ENCODE data around the gene CIDEA. TPM values are rescaled to one million over a fixed set of nuclear protein-coding genes. Genes with fewer than 3 reads are reported as not detected.
"Not testable (repeated sequence)": the region's sequence is repeated elsewhere in the genome, so short reads cannot be mapped to it uniquely, and the experiment has no call there.

The CIDEA gene
- total RNA-seq, result not detected

- H3K27me3 Mint-ChIP-seq (ENCODE audit: low read depth), result peaks cover 75% of the 10 kb centered on the region
- no peak for DNase-seq
- peak within 1 kb of the TSS in 1 of 2 donors; percentile 47 for H3K4me3 Mint-ChIP-seq
- H3K4me1 Mint-ChIP-seq (ENCODE audit: low read depth), result no peaks in the 10 kb centered on the region
- H3K27ac Mint-ChIP-seq, result no peak within 1 kb of the TSS
- H3K9me3 Mint-ChIP-seq, result no peaks in the 10 kb centered on the region
- peak in 1 of 2 donors; percentile 7 for ATAC-seq (replicated peaks in 1 of 2)
- H3K36me3 Mint-ChIP-seq (ENCODE audit: insufficient read depth in 2 of 2), result no peaks in the 10 kb centered on the region
These were observed at the start of gene CIDEA for GRCh38 chr18:12254136-12254819. TSS of gene CIDEA (plus strand) at chr18:12254361. CDS start at chr18:12254384, 23 bp downstream.

GRCh38 chr18:12208296-12209153 is 45.6 kb upstream of the CIDEA start:
- not testable (repeated sequence) for H3K9me3 Mint-ChIP-seq; DNase-seq; H3K4me1 Mint-ChIP-seq (ENCODE audit: low read depth); H3K36me3 Mint-ChIP-seq (ENCODE audit: insufficient read depth in 2 of 2); H3K4me3 Mint-ChIP-seq; H3K27ac Mint-ChIP-seq; ATAC-seq (replicated peaks in 1 of 2); H3K27me3 Mint-ChIP-seq (ENCODE audit: low read depth)

- not testable (repeated sequence) for DNase-seq; ATAC-seq (replicated peaks in 1 of 2)
These were observed 41.9 kb upstream of the CIDEA start for GRCh38 chr18:12212308-12212707.

GRCh38 chr18:12214296-12215005 is 39.7 kb upstream of the CIDEA start:
- not testable (repeated sequence) for H3K4me3 Mint-ChIP-seq; H3K4me1 Mint-ChIP-seq (ENCODE audit: low read depth); H3K36me3 Mint-ChIP-seq (ENCODE audit: insufficient read depth in 2 of 2); H3K27ac Mint-ChIP-seq; H3K9me3 Mint-ChIP-seq
- ATAC-seq (replicated peaks in 1 of 2) (peak; percentile 84), DNase-seq (peak in 1 of 2 donors; percentile 2)
- peaks cover 26% of the 10 kb centered on the region for H3K27me3 Mint-ChIP-seq (ENCODE audit: low read depth)

More at GRCh38 chr18:12212308-12212707, 41.9 kb upstream of the CIDEA start:
- peaks cover 26% of the 10 kb centered on the region for H3K27me3 Mint-ChIP-seq (ENCODE audit: low read depth)
- not testable (repeated sequence) for H3K27ac Mint-ChIP-seq; H3K9me3 Mint-ChIP-seq; H3K4me3 Mint-ChIP-seq; H3K36me3 Mint-ChIP-seq (ENCODE audit: insufficient read depth in 2 of 2); H3K4me1 Mint-ChIP-seq (ENCODE audit: low read depth)

GRCh38 chr18:12216471-12216870 is 37.7 kb upstream of the CIDEA start:
- DNase-seq; ATAC-seq (replicated peaks in 1 of 2): not testable (repeated sequence)

GRCh38 chr18:12218603-12219002 is 35.6 kb upstream of the CIDEA start:
- H3K27me3 Mint-ChIP-seq (ENCODE audit: low read depth), result peaks cover 24% of the 10 kb centered on the region
- not testable (repeated sequence) for DNase-seq; H3K9me3 Mint-ChIP-seq; H3K36me3 Mint-ChIP-seq (ENCODE audit: insufficient read depth in 2 of 2); ATAC-seq (replicated peaks in 1 of 2); H3K27ac Mint-ChIP-seq; H3K4me3 Mint-ChIP-seq; H3K4me1 Mint-ChIP-seq (ENCODE audit: low read depth)

More at GRCh38 chr18:12216471-12216870, 37.7 kb upstream of the CIDEA start:
- not testable (repeated sequence) for H3K27ac Mint-ChIP-seq; H3K9me3 Mint-ChIP-seq; H3K36me3 Mint-ChIP-seq (ENCODE audit: insufficient read depth in 2 of 2); H3K4me3 Mint-ChIP-seq; H3K4me1 Mint-ChIP-seq (ENCODE audit: low read depth)
- peaks cover 23% of the 10 kb centered on the region for H3K27me3 Mint-ChIP-seq (ENCODE audit: low read depth)

- not testable (repeated sequence) for H3K27ac Mint-ChIP-seq; DNase-seq; H3K36me3 Mint-ChIP-seq (ENCODE audit: insufficient read depth in 2 of 2); H3K4me3 Mint-ChIP-seq; H3K4me1 Mint-ChIP-seq (ENCODE audit: low read depth); H3K9me3 Mint-ChIP-seq; H3K27me3 Mint-ChIP-seq (ENCODE audit: low read depth)
- ATAC-seq (replicated peaks in 1 of 2), result peak; percentile 72 to 73
These were observed 32.1 kb upstream of the CIDEA start for GRCh38 chr18:12222041-12222440.

- H3K36me3 Mint-ChIP-seq (ENCODE audit: insufficient read depth in 2 of 2); H3K27me3 Mint-ChIP-seq (ENCODE audit: low read depth); H3K27ac Mint-ChIP-seq; H3K9me3 Mint-ChIP-seq; DNase-seq; H3K4me1 Mint-ChIP-seq (ENCODE audit: low read depth); H3K4me3 Mint-ChIP-seq; ATAC-seq (replicated peaks in 1 of 2): not testable (repeated sequence)
These were observed 30.8 kb upstream of the CIDEA start for GRCh38 chr18:12223326-12223725.

- H3K4me1 Mint-ChIP-seq (ENCODE audit: low read depth); H3K27ac Mint-ChIP-seq; H3K9me3 Mint-ChIP-seq; H3K27me3 Mint-ChIP-seq (ENCODE audit: low read depth); H3K4me3 Mint-ChIP-seq; DNase-seq; H3K36me3 Mint-ChIP-seq (ENCODE audit: insufficient read depth in 2 of 2): not testable (repeated sequence)
- peak; percentile 75 to 76 for ATAC-seq (replicated peaks in 1 of 2)
These were observed 27.4 kb upstream of the CIDEA start for GRCh38 chr18:12226807-12227206.

GRCh38 chr18:12227399-12228186 is 26.6 kb upstream of the CIDEA start:
- not testable (repeated sequence) for DNase-seq; H3K4me3 Mint-ChIP-seq; H3K27ac Mint-ChIP-seq; H3K36me3 Mint-ChIP-seq (ENCODE audit: insufficient read depth in 2 of 2); H3K27me3 Mint-ChIP-seq (ENCODE audit: low read depth); H3K9me3 Mint-ChIP-seq; H3K4me1 Mint-ChIP-seq (ENCODE audit: low read depth)
- peak; percentile 28 to 43 for ATAC-seq (replicated peaks in 1 of 2)

GRCh38 chr18:12228308-12228707 is 25.9 kb upstream of the CIDEA start:
- H3K27me3 Mint-ChIP-seq (ENCODE audit: low read depth); H3K36me3 Mint-ChIP-seq (ENCODE audit: insufficient read depth in 2 of 2); H3K27ac Mint-ChIP-seq; H3K9me3 Mint-ChIP-seq; H3K4me1 Mint-ChIP-seq (ENCODE audit: low read depth); H3K4me3 Mint-ChIP-seq; DNase-seq: not testable (repeated sequence)
- peak; percentile 18 to 37 for ATAC-seq (replicated peaks in 1 of 2)

GRCh38 chr18:12230561-12230960 is 23.6 kb upstream of the CIDEA start:
- H3K27me3 Mint-ChIP-seq (ENCODE audit: low read depth); H3K4me3 Mint-ChIP-seq; ATAC-seq (replicated peaks in 1 of 2); H3K27ac Mint-ChIP-seq; H3K9me3 Mint-ChIP-seq; DNase-seq; H3K4me1 Mint-ChIP-seq (ENCODE audit: low read depth); H3K36me3 Mint-ChIP-seq (ENCODE audit: insufficient read depth in 2 of 2): not testable (repeated sequence)

Measured in activated T-cell treated with anti-CD3 and anti-CD28 coated beads, Interleukin-2, amount 50 U/mL, for 72 hours (primary cell).